ENCODE results near the gene PFKFB2.

The PFKFB2 gene

DNA sequence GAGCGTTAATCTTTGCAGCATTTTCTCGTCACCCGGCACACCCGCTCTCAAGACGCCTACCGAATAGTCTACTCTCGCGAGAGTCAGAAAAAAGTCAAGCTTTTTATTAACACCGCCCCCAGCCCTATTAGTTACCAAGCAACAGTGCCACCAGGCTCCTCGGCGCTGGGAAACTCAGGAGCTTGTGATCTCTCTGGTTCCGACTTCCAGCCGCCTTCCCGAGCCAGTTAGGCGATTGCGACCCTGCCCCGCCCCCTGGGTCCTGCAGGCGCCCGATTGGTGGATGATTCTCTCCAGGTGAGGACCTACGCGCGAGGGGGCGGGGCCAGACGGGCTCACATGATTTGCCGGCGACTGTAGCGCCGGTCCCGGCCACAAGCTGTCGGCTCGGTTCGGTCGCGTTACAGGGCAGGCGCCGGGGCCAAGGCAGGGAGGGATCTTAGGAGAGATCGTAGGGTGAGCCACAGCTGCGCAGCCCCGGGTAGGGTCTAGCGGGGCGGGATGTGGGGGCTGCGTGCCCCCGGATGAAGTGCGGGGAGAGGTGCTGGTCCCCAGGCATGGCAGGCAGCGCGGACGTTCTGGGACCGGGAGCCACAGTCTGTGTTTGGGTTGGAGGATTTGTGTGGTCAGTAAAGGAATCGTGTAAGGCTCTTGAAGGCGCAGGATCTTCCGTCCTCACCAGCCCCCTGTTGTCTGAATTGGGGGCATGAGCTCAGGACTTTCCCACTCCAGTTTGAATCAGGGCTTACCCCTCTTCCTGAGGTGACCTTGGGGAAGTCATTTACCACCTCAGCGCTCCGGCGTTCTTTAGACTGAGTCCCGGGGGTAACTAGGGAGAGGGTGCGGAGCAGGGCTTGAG, at the start of gene PFKFB2:
PFKFB2 (plus strand) TSS at position 365 of the 859 bp plus-strand sequence. CDS start 1,443 bp downstream, outside the sequence.
- peak; percentile 99 for DNase-seq

DNA sequence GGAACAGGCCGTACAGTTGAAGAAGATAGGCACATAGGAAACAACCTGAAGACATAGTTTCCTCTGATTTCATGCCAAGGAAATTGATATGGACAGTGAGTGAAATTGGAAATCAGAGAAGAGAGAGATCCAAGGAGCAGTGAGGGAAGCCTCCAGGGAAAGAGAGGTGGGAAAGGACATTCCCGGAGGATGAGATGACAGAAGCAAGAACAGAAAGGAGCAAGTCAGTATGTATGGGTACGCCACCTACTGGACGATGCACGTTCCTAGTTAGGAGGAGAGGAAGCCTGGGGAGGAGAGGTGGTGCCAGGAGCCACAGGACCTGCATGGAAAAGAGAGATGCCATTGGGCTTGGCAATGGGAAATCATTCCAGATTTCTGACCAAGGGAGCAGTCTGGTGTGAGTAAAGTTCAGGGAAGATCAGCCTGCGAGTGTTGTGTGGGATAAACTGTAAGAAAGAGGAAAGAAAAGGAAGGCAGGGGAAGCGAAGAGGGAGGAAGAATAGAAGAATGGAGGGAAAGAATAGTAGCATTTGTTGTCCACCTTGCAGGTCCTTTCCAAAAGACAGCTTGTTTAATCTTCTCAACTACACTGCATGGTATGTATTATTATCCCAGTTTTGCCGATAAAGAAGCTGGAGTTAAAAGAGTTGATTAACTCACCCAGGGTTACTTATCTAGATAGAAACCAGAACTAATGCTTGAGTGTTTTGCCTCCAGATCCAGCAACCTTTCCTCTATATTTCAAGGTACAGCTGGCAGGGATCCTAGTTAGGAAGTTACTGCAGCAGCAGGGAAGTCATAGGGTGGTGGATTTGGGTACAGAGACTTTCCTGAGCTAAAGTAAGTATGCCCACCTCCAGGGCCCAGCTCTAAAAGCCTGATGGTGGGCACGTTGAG, 47.9 kb upstream of the PFKFB2 start:
- DNase-seq, result no peak

DNA sequence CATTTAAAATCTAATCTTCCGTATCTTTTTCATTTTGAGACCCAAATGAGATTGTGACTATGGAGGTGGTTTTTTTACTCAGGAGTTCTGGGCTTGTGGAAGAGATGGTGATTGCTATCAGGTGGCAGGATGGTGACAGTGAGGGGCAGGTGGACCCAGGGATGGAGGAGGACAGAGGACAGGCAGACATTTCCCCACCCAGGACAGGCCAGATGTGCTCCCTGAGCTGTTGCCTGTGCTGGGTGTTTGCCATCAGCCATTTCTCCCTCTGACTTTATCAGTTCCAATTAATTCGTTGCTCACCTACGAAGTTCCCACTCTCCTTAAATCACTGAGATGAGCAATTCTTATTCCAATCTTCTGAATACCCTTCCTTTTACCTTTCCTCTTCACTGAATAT, 47.0 kb upstream of the PFKFB2 start:
- DNase-seq, result no peak

DNA sequence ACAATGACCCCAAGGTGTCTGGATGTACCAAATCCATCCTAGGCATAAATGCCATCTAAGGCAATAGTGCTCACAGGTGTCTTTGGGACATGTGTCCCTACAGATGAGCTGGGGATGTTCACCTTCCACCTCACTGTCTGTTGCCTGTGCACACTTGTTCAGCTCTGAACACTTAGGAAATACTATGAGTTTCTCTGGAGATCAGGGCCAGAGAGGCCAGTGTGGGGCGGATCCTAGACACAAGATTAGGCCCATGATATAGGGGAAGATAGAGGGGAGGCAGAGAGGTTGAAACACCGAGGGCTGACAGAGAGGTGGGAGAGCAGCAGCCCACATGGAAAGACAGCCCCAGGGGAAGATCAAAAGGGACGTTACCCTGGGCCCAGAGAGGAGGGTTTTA, 46.2 kb upstream of the PFKFB2 start:
- DNase-seq, result no peak

DNA sequence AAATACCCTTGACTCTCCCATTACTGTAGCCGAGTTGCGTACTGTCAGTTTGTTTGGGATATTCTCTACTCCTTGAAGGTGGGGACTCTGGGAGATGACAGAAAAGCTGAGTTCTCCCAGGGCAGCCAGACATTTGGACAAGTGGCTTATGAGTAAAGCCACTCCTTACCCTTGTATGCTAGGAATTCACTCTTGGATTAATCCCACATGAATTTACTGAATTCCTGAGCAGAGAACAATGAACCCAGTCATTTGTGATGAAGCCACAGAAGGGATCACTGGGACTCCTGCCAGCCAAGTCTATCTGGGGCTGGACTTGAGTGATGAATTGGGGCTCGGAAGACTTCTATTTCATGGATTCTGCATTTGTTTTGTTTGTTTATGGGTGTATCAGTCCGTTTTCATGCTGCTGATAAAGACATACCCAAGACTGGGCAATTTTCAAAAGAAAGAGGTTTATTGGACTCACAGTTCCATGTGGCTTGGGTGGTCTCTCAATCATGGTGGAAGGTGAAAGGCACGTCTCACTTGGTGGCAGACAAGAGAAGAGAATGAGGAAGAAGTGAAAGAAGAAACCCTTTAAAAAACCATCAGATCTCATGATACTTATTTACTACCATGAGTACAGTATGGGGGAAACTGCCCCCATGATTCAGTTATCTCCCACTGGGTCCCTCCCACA, 45.6 kb upstream of the PFKFB2 start:
- DNase-seq, result no peak

DNA sequence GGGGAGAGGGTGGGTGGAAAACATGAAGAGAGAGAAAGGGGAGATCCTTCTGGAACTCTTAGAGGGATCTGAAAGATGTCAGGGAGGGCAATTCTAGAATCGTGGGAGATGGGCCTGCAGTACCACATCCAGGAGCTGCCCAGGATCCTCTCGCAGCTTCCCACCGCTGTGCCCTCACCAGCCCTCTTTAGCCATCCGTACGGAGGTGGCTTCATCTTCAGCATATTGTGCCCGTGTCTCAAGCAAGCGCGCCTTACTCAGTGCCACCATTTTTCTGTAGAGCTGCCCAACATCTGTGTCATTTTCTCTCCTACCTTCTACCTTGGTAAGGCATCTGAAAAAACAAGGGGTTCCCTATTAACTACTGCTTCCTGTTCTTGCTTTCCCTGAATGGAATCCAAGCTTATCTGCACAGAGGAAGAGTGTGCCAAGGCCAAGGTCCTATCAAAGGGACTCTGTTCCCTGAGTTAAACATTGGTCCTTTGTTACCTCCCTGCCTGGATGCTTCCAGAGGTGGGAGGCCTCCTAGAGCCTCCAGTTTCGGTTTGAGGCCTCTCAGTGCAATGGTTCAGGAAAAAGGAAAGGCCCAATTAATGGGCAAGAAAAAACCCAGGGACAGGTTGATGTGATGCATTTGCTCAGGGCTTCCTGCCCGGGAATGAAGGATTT, 43.8 kb upstream of the PFKFB2 start:
- DNase-seq, result no peak

DNA sequence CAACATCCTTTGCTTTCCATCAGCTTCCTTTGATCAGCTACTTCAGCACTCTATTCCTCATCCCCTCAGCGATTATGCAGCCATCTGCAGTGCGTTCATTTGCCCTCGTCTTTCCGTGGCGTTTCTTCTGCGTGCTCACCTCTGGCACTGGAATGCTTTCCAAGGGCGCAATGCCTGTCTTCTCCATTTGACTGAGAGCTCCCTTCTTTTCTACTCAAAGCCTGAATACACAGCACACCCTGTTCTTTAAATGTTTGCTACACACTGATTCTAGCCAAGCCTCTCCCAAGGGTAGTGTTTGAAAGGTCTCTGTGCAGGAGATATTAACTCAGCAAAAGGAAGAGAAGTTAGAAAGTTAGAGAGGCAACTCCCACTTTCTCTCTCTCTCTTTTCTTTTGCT, 43.1 kb upstream of the PFKFB2 start:
- DNase-seq, result no peak

DNA sequence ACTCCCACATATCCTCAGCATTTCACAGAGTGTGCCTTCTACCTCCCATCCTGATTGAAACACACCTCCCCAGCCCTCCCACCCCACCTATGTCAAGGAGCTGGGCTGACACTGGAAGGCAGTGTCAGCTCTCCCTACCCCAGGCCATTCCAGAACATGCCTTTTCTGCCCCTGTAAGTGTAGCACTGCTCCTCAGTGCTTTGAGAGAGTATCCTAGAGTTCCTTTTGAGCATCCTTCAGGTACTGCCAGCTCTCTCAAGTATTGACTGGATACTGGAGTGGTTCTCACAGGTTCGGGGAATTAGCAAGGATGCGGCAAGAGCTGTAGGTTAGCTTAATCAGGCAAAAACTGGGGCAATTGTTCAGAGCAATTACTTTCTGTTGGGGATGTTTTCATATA, 42.3 kb upstream of the PFKFB2 start:
- DNase-seq, result no peak

DNA sequence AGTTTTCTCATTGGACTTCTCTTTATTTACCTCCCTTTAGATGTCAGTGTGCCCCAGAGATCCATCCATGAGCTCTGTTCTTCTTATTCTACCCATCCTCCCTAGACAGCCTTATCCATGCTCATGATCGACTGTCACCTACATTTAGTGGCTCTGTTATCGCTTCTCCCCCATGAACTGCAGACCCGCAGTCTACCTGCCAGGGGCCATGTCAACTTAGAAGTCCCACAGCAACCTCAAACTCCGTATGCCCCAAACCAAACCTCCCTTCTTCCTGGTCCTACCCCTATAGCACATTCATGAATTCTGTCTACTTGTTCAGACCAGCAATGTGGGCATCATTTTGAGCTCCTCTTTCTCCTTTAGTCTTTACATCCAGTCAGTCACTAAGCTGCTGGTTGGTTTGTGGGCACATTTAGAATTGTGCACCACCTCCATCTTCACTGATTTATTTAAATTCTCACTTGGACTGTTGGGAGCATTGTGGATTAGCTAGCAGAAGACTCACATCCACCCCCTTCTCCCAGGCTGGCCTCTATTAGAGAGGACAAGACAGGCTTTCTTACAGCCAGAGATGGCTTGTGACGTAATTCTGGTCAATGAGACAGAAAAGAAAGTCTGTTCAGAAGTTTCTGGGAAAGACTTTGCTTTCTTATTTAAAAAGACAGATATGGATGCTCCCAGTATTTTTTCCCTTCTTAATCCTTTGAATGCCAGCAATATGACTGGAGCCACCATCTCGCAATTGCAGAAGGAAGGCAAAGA, 39.6 kb upstream of the PFKFB2 start:
- DNase-seq, result no peak

DNA sequence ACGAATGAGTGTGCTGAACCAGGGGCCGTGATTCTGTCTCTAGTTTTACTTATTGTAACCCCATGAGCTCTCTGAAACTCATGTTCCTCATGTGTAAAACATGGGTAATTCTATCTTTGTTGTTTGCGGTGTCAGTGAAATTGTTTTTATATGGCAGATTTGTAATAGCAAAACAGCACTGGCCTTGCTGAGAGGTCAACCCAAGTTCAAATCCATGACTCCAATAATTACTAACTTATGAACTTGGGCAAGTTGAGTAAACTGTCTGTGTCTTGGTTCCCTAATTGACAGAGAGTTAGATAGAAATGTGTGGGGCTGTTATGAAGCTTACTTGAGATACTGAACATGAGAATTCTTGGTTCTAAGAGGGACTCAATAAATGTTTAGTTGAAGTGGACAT, 38.3 kb upstream of the PFKFB2 start:
- no peak for DNase-seq

DNA sequence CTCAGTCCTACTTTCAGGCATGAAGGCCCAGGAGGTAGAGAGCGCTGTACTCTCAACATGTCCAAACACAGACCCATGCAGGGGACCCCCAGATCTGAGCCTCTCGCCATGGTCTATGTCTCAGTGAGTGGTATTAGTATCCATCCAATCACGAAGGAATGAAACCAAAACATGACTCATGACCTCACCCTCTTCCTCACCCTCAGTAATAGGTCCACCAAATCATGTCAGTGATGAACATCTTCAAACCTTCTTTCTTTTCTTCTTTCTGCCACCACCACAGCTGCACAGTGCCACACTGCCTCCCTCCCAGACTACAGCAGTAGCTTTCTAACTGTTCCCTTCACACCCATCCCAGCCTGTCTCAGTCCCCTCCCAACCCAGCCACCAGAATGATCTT, 37.3 kb upstream of the PFKFB2 start:
- DNase-seq, result no peak

DNA sequence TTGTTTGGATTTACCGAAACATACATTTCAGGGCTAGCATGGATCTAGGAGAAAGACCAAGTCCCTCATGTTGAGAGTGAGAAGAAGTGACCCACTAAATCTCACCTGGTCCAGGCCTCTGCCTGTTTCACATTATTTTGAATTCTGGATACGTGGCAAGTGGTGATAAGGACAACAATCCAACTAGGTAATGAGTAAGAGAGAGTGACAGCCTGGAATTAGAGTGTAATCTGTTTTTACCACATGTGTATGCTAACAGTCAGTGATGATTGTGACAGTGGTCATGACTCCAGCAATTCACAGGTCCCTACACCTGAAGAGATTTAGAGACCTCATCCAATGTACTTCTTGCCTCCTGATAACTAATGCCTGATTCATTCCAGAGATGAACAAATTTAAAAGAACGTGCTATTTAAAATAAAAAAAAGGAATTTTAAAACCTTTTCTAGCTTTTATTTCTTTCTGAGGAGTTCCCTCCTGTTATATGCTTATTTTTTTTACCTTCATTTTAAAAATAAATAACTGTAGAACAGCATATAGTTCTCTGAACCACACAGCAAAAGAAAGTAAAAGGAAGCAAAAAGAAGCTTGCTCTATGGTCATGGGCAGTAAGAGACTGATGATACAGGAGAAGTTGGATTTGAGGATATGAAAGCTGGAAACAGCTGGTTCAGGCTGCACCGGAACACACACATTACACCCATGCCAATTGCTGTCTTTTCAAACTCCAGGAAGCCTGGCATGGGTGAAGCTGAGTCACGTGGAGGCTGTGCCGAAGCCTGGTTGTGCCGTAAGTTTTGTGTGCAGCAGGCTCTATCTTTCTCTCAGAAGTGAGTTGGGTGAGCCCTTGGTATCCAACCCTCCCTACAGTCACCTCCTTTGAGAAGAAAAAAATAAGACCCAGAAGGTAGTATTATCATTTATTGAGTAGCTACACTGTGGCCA, 35.2 kb upstream of the PFKFB2 start:
- DNase-seq, result no peak

DNA sequence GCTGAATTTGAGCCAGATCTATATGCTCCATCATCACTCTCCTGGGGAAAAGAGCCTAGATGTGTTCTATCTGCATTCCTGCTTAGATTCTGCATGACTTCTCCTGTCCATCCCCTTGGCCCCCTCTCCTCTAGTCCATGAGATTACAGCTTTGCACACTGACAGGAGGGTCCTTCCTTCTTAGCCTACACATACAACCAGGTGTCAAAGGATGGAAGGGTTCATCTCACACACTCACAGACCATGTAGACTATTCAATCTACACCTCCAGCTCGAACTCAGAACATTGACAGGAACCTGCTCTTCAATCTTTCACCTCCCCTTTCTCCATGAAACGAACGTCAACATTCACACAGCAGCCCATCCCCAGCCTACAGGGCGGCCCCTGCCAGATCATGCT, 34.4 kb upstream of the PFKFB2 start:
- DNase-seq, result no peak

DNA sequence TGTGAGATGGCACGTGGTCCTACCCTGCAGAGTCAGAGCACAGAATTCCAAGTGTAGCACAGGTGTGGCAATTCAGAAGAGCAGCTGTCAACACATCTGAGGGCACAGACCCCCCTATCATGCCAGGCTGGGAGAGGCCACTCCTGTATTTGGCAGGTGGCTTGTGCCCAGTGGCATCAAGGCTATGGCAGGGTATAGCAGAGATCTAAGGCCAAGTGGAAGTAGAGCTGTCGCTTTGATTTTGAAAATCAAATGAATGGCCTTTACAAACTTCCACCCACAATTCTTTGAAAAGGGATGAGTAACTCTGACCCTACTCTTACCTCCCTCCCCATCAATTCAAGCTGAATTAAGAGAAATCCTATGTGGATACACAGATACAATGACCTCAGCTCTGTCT, 33.9 kb upstream of the PFKFB2 start:
- DNase-seq, result no peak

DNA sequence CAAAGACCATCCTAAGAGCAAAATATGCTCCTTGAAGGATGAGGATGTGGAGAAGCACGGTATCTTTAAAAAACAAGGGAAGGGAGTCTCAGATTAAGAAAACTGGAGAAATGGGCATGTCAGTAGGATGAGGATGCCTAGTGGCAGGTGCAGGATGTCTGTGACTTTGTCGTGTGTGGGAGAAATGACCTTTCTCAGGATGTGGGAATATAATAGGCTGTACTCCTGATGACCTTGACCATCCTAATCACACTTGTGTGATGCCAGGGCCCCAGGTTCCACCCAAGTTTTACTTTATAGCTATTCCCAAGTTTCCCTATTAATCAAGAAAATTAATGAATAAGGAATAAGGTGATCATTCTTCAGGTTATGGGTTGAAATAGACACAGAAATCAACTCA, 33.4 kb upstream of the PFKFB2 start:
- DNase-seq, result no peak

DNA sequence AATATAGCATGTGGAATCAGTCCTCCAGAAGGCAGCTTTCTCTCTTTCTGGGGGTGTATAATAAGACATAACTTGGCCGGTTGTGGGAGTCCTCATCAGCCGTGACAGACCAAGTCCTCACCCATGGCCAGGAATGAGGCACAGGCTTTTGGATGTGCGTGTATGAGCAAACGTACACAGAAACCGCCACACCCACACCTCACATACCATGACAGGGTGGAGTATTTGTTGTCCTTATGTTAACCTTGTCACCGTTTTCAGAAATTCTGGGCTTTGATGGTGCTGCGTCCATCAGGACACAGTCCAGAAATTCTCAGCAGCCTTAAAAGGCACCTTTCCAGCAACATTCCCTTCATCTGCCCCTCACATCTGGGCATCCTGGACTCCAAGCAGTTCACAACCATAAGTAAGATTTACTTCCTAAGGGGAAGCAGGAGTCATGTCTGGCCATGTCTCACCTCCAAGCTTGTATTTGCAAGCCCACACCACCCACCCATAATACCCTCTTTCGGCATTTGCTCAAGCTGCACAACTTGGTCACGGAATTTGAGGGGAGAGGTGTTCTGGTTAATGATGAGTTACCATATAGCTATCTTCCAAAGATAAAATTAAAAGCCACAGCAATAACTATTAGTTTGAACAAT, 32.9 kb upstream of the PFKFB2 start:
- no peak for DNase-seq

DNA sequence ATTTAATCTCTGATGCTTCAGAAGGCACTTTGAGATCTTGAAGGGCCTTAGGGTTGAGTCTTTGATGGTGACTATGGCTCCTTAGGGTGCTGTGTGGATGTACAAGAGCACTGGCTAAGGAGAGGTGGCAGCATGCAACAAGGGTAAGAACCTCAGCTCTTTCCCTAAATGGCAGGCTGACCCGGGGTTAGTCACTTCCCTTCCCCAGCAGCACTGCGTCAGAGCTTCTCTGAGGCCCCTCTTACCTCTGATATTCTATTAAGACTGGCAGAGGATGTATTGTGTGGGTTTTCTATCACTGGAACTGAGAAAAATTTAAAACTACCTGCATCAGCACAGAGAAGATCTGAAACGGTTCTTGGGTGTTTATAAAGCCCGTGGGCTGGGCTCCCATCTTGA, 32.4 kb upstream of the PFKFB2 start:
- DNase-seq, result no peak

DNA sequence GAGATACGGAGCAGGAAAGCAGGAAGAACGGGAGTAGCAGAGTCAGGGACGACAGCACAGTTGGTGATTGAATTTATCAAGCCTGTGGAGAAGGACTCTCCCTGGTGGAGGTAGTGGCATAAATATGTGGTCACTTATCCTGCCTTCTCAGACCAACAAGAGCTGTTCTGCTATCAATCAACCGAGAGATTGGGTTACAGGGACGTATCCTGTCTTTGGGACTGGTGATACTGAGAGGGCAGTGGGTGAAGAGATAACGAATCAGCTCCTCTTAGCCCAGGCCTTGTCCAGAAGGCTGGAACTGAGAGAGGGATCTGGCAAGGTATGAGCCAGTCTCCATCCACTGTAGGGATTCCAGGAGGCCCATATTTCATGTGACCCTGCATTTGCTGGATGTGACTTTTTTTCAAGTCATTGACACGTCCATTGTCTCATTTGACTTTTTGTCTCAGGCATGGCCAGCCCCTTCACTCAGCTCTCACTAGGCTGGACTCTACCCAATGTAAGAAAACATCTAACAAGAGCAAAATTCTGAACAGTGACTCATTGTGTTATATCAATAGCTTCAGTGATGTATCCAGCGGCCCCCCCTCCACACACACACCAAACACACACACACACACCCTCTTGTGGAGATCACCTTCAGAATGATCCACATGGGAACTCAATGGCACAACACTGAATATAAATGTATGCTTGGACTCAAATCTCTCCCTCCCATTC, 31.8 kb upstream of the PFKFB2 start:
- DNase-seq, result no peak

DNA sequence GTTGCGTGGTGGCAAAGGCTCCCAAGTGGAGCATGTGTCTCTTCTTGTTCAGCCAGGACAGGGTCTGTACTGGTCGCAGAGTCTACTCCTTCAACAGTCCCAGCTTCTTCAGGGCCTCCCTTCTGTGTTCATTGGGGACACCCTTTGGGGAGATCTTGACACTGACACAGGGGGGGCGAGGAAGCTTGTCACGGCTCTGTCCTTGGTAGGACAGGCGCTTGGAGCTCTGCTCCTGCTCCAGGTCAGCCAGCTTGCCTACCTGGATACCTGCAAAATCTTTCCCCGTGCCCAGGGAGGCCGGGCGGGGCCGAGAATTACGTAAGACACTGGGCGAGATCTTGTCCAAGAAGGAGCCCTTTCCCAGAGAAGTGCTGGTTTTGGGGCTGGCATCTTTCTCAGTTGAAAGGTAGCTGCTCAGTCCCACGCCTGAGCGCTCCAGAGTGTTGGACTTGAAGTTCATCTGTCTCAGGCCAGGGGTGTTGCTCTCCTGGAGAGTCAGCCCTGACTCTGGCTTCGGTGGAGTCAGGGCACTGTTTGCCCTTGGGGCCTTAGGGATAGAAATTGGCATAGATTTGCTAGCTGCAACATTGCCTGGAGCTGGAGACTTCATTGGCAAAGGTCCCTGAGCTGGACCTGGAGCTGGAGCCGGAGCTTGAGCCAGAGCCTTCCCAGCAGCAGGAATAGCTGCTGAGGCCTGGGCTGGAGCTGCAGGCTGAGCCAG, 31.0 kb upstream of the PFKFB2 start:
- no peak for DNase-seq
